ENCODE results near the gene CTNNBL1.

- no peak for TF ChIP-seq EZH2 (IDR thresholded peaks at IDR 0.05; ENCODE audit: borderline replicate concordance, low read depth, low read length, severe bottlenecking)
- no peak for TF ChIP-seq POLR2A (IDR thresholded peaks at IDR 0.05; ENCODE audit: low read depth, low read length)
- no peak for TF ChIP-seq CTCF (IDR thresholded peaks at IDR 0.05; ENCODE audit: extremely low read depth in 1 of 2, insufficient read depth in 1 of 2, low read depth in 1 of 2, low read length in 2 of 2)
- TF ChIP-seq, protein P1, sequence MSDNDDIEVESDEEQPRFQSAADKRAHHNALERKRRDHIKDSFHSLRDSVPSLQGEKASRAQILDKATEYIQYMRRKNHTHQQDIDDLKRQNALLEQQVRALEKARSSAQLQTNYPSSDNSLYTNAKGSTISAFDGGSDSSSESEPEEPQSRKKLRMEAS (IDR thresholded peaks at IDR 0.05; ENCODE audit: insufficient read depth, insufficient read length) = no peak
These were observed 154.9 kb downstream of the CTNNBL1 start for GRCh38 chr20:37848706-37849105.
